Measurements from ENCODE around the gene TRPM2. TPM values are rescaled to one million over a fixed set of nuclear protein-coding genes. Genes with fewer than 3 reads are reported as not detected.

TRPM2 gene
- total and polyA plus RNA-seq, 10 of the 15 experiments (the other 5 are each of a cell fraction or from before 2014, with no cell fraction given), result 0.03 to 9.1 (median 2.6) TPM

DNA sequence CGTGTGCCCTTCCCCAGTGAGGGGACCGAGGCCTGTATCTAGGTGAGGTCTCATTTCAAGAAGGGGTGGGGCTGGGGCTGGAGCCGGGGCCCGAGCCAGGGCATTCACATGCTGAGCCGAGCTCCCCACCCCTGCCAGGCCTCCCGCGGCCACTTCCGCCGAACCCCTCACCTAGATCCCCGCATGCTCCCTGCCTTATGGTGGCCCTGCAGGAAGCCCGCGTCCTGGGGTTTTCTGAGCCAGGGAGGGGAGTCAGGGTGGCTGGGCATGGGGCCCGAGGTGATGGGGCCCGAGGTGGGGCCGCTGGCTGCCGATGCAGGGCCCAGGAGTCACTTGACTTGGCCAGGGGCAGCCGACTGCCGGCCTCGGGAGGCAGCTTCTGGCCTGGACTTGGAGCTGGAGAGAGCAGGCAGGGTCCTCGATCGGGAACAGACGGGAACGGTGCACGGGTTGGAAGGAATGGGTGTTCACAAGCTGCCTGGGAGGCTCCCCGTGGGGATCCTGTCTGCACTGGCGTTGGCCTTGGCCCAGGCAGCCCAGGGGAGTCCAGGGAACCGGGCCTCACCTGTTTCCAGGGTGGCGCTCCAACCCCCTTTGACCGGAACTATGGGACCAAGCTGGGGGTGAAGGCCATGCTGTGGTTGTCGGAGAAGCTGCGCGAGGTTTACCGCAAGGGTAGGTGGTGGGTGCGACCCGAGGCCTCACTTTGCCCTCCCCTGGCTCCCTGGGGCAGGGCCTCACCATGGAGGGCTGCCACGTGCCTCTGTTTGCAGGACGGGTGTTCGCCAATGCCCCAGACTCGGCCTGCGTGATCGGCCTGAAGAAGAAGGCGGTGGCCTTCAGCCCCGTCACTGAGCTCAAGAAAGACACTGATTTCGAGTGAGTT, 27.8 kb upstream of the TRPM2 start (continued):
- TF ChIP-seq ZBTB11 (CRISPR knock-in tag; IDR thresholded peaks at IDR 0.05), result no peak

DNA sequence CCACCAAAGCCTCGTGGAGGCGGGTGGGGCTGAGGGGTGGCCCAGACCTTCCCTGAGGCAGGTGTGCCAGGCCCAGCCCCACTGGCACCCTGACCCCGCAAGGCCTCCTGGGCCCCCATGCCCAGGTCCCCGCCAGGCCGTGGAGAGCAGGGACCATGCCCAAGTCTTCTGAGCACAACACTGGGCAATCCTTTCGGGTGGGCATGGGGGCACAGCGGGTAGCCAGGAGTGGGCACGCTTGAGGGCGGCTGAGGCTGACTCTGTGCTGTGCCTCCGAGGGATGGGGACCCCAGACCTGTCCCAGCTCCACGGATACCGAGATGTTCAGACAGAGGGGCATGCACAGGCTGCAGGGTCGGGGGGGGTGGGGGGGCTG, 27.2 kb upstream of the TRPM2 start:
- Histone ChIP-seq H3K4me1 (ENCODE audit: control insufficient read depth, insufficient read depth, low read length) (no peaks in the 10 kb centered on the region), H3K27me3 (replicated peaks in 1 of 2; ENCODE audit: control insufficient read depth in 2 of 2, insufficient read depth in 2 of 2, low read length in 1 of 2) (no peaks in the 10 kb centered on the region), H3K4me2 (ENCODE audit: control insufficient read depth, insufficient read depth) (no peak overlapping the region), H4K20me1 (ENCODE audit: control insufficient read depth, insufficient read depth) (no peaks in the 10 kb centered on the region), H3K9me3 (replicated peaks; ENCODE audit: control insufficient read depth, insufficient read depth, low read length) (no peaks in the 10 kb centered on the region), H3K27ac (ENCODE audit: control insufficient read depth, insufficient read depth) (no peak overlapping the region), H2AFZ (ENCODE audit: control insufficient read depth, low read depth, low read length) (no peak overlapping the region), H3K36me3 (ENCODE audit: control insufficient read depth in 2 of 2, insufficient read depth in 2 of 2, low read length in 1 of 2) (peaks cover 2 to 18% of the 10 kb centered on the region in 2 experiments; a peak in 3 of 4 replicates), H3K79me2 (ENCODE audit: control insufficient read depth, insufficient read depth, low read length) (no peaks in the 10 kb centered on the region), H3K9ac (ENCODE audit: control insufficient read depth, insufficient read depth, low read length) (no peak overlapping the region), H3K4me3 (no peak overlapping the region)
- no peak for DNase-seq (ENCODE audit: low read depth, low spot score)
- no peak for ATAC-seq
- FAIRE-seq, result no peak
- 98% methylated on average over 10 of the region's 13 CpGs for WGBS (ENCODE audit: insufficient coverage, insufficient replicate concordance, low lambda C conversion rate, missing lambda C conversion rate)
- ChIA-PET POLR2A (no interaction called here), SMC1A (ENCODE audit: uncharacterized antibody, unreplicated experiment) (no interaction called here), CTCF (no interaction called here), RAD21 (ENCODE audit: unreplicated experiment) (no interaction called here)
- BruUV-seq (replicated peaks), result no TSS peak
- in situ Hi-C loops (cut with MboI), result no loop called here
- intact Hi-C loops (cut with micrococcal nuclease; ENCODE audit: unreplicated experiment), result no loop called here
- TF ChIP-seq POLR2AphosphoS5 (IDR thresholded peaks at IDR 0.05; ENCODE audit: low read length), result 0 out of 2 replicates have a peak, but pooled peaks have one; percentile 16
- no peak for TF ChIP-seq E2F8 (IDR thresholded peaks at IDR 0.05; ENCODE audit: low read depth, partially characterized antibody)
